Measurements from ENCODE around the gene ADAM8. TPM values are rescaled to one million over a fixed set of nuclear protein-coding genes. Genes with fewer than 3 reads are reported as not detected.

The ADAM8 gene
- total and polyA plus RNA-seq, 4 donors, result 4.4 to 79.2 (median 27.4) TPM

GRCh38 chr10:133282846-133283390 is 6.2 kb upstream of the ADAM8 start:
- Histone ChIP-seq H3K27me3 (ENCODE audit: control insufficient read depth in 3 of 3, insufficient read depth in 3 of 3, low read length in 2 of 3) (no peaks in the 10 kb centered on the region), H3K27ac (ENCODE audit: low read depth in 1 of 2, low read length in 1 of 2) (no peak overlapping the region), H3K9ac (ENCODE audit: insufficient read depth in 1 of 2, low read length in 2 of 2) (no peak overlapping the region), H3K4me3 (no peak overlapping the region), H3K9me3 (ENCODE audit: control insufficient read depth in 4 of 4, insufficient read depth in 3 of 4, low read length in 3 of 4) (peaks cover 0 to 4% (median 0%) of the 10 kb centered on the region in 4 donors), H3K36me3 (ENCODE audit: control insufficient read depth in 4 of 4, insufficient read depth in 4 of 4, low read length in 4 of 4) (peaks cover 18 to 79% (median 32%) of the 10 kb centered on the region in 4 donors), H3K4me1 (ENCODE audit: control insufficient read depth in 5 of 5, insufficient read depth in 5 of 5, low read length in 5 of 5) (no peaks in the 10 kb centered on the region)
- no peak for TF ChIP-seq CTCF (IDR thresholded peaks at IDR 0.05; ENCODE audit: control extremely low read depth, extremely low read depth)
- no peak for DNase-seq
- ATAC-seq (ENCODE audit: insufficient read depth, low FRiP score), result no peak
- WGBS, 2 donors, result 95% methylated on average over 24 of the region's 24 CpGs

GRCh38 chr10:133281628-133282372 is 5.1 kb upstream of the ADAM8 start:
- Histone ChIP-seq H3K4me3 (no peak overlapping the region), H3K36me3 (ENCODE audit: control insufficient read depth in 4 of 4, insufficient read depth in 4 of 4, low read length in 4 of 4) (peaks cover 12 to 74% (median 32%) of the 10 kb centered on the region in 4 donors), H3K9me3 (ENCODE audit: control insufficient read depth in 4 of 4, insufficient read depth in 3 of 4, low read length in 3 of 4) (peaks cover 0 to 4% (median 0%) of the 10 kb centered on the region in 4 donors), H3K27me3 (ENCODE audit: control insufficient read depth in 3 of 3, insufficient read depth in 3 of 3, low read length in 2 of 3) (no peaks in the 10 kb centered on the region), H3K27ac (ENCODE audit: low read depth in 1 of 2, low read length in 1 of 2) (no peak overlapping the region), H3K9ac (ENCODE audit: insufficient read depth in 1 of 2, low read length in 2 of 2) (no peak overlapping the region), H3K4me1 (ENCODE audit: control insufficient read depth in 5 of 5, insufficient read depth in 5 of 5, low read length in 5 of 5) (peaks cover 0 to 6% (median 0%) of the 10 kb centered on the region in 5 donors)
- 92 to 94% methylated on average over 38 of the region's 38 CpGs for WGBS, 2 donors
- TF ChIP-seq CTCF (IDR thresholded peaks at IDR 0.05; ENCODE audit: control extremely low read depth, extremely low read depth), result no peak
- no peak for ATAC-seq (ENCODE audit: insufficient read depth, low FRiP score)
- DNase-seq, result no peak

- Histone ChIP-seq H3K9me3 (ENCODE audit: control insufficient read depth in 4 of 4, insufficient read depth in 3 of 4, low read length in 3 of 4) (peaks cover 0 to 4% (median 0%) of the 10 kb centered on the region in 4 donors), H3K27ac (ENCODE audit: low read depth in 1 of 2, low read length in 1 of 2) (no peak overlapping the region), H3K9ac (ENCODE audit: insufficient read depth in 1 of 2, low read length in 2 of 2) (no peak overlapping the region), H3K4me3 (no peak overlapping the region), H3K27me3 (ENCODE audit: control insufficient read depth in 3 of 3, insufficient read depth in 3 of 3, low read length in 2 of 3) (no peaks in the 10 kb centered on the region), H3K4me1 (ENCODE audit: control insufficient read depth in 5 of 5, insufficient read depth in 5 of 5, low read length in 5 of 5) (peaks cover 0 to 6% (median 3%) of the 10 kb centered on the region in 5 donors), H3K36me3 (ENCODE audit: control insufficient read depth in 4 of 4, insufficient read depth in 4 of 4, low read length in 4 of 4) (peaks cover 12 to 71% (median 30%) of the 10 kb centered on the region in 4 donors)
- TF ChIP-seq CTCF (IDR thresholded peaks at IDR 0.05; ENCODE audit: control extremely low read depth, extremely low read depth), result no peak
- DNase-seq, result no peak
- 95 to 97% methylated on average over 13 to 15 of the region's 15 CpGs for WGBS, 2 donors
- no peak for ATAC-seq (ENCODE audit: insufficient read depth, low FRiP score)
Observed at GRCh38 chr10:133281084-133281483, 4.4 kb upstream of the ADAM8 start.
